GM23338 (cell line): ENCODE results near the gene RHNO1. TPM values are rescaled to one million over a fixed set of nuclear protein-coding genes. Genes with fewer than 3 reads are reported as not detected.
A peak's percentile ranks its signal among the peaks of the same experiment; 100 is the strongest.

Source experiments
- ATAC-seq: fragments of 200-7000 bp; cut with Tn5 transposase; 3 replicates; pipeline ENCODE4 v1.9.1; 2020
- DNase-seq: peaks from one replicate; pipeline ENCODE4 v3.0.0-alpha.2; 2015; ENCODE audit warnings: low spot score
- H2AFZ ChIP-seq: fragments of 200-600 bp; sonication (generic); 2 replicates; pipeline ENCODE4 v1.8.0; 2016; ENCODE audit warnings: antibody characterized with exemption, mild to moderate bottlenecking, moderate library complexity
- H3F3A ChIP-seq: fragments of 200-600 bp; sonication (generic); replicated peaks from 2 replicates; pipeline ENCODE4 v1.8.0; 2017; ENCODE audit warnings: antibody characterized with exemption, mixed run types, low read depth
- H3K27ac ChIP-seq: fragments of 200-600 bp; sonication (generic); 2 replicates; pipeline ENCODE4 v1.6.1; 2016; ENCODE audit warnings: low read depth
- H3K27me3 ChIP-seq: fragments of 200-600 bp; sonication (generic); 2 replicates; pipeline ENCODE4 v1.8.0; 2016; ENCODE audit warnings: mild to moderate bottlenecking, mixed run types, moderate library complexity; ENCODE audit not compliant: insufficient read depth
- H3K36me3 ChIP-seq: fragments of 200-600 bp; sonication (generic); 2 replicates; pipeline ENCODE4 v1.8.0; 2016; ENCODE audit warnings: mild to moderate bottlenecking; ENCODE audit not compliant: insufficient read depth
- H3K4me1 ChIP-seq: fragments of 200-600 bp; sonication (generic); 2 replicates; pipeline ENCODE4 v1.8.0; 2016; ENCODE audit warnings: mild to moderate bottlenecking, moderate library complexity; ENCODE audit not compliant: insufficient read depth
- H3K4me2 ChIP-seq: fragments of 200-600 bp; sonication (generic); 2 replicates; pipeline ENCODE4 v1.7.1; 2017; ENCODE audit warnings: mixed run types
- H3K4me3 ChIP-seq: fragments of 200-600 bp; sonication (generic); 2 replicates; pipeline ENCODE4 v1.6.1; 2016; ENCODE audit warnings: mixed run types
- H3K79me2 ChIP-seq: fragments of 200-600 bp; sonication (generic); replicated peaks from 2 replicates; pipeline ENCODE4 v1.8.0; 2017; ENCODE audit warnings: mild to moderate bottlenecking; ENCODE audit not compliant: insufficient read depth
- H3K9me2 ChIP-seq: fragments of 200-600 bp; sonication (generic); 2 replicates; pipeline ENCODE4 v1.8.0; 2017; ENCODE audit not compliant: insufficient read depth
- H4K20me1 ChIP-seq: fragments of 200-600 bp; sonication (generic); replicated peaks from 2 replicates; pipeline ENCODE4 v1.8.0; 2017; ENCODE audit warnings: mild to moderate bottlenecking; ENCODE audit not compliant: insufficient read depth
- H3K27ac Mint-ChIP-seq: 2 replicates; pipeline ENCODE4 v1.8.0; 2020; ENCODE audit warnings: inconsistent platforms, mild to moderate bottlenecking, moderate library complexity, mixed read lengths
- H3K27me3 Mint-ChIP-seq: 3 replicates; pipeline ENCODE4 v1.8.0; 2022; ENCODE audit warnings: low read depth, mild to moderate bottlenecking, moderate library complexity, mixed read lengths, inconsistent platforms; ENCODE audit not compliant: insufficient read depth, poor library complexity
- H3K36me3 Mint-ChIP-seq: 3 replicates; pipeline ENCODE4 v1.8.0; 2021; ENCODE audit warnings: low read depth, mild to moderate bottlenecking, inconsistent platforms, moderate library complexity, mixed read lengths
- H3K4me1 Mint-ChIP-seq: 3 replicates; pipeline ENCODE4 v1.8.0; 2020; ENCODE audit warnings: mild to moderate bottlenecking, inconsistent platforms, mixed read lengths
- H3K4me3 Mint-ChIP-seq: 3 replicates; pipeline ENCODE4 v1.8.0; 2021; ENCODE audit warnings: moderate library complexity, mild to moderate bottlenecking, inconsistent platforms, mixed read lengths
- H3K9me3 Mint-ChIP-seq: 3 replicates; pipeline ENCODE4 v1.8.0; 2020; ENCODE audit warnings: moderate library complexity, mild to moderate bottlenecking, inconsistent platforms, mixed read lengths
- CREB1 ChIP-seq: fragments of 250-450 bp; sonication (Bioruptor Pico); IDR thresholded peaks from 2 replicates; pipeline ENCODE4 v1.5.0; 2020; ENCODE audit warnings: low read depth, mild to moderate bottlenecking, moderate library complexity
- EZH2 ChIP-seq: fragments of 200-600 bp; sonication (generic); IDR thresholded peaks from one replicate; pipeline ENCODE4 v1.8.0; 2017; ENCODE audit warnings: antibody characterized with exemption, mild to moderate bottlenecking, low read depth; ENCODE audit not compliant: unreplicated experiment
- EZH2phosphoT487 ChIP-seq: fragments of 200-600 bp; sonication (generic); IDR thresholded peaks from one replicate; pipeline ENCODE4 v1.8.1; 2018; ENCODE audit warnings: antibody characterized with exemption; ENCODE audit not compliant: unreplicated experiment
- JUNB ChIP-seq: IDR thresholded peaks from one replicate; pipeline ENCODE4 v1.6.1; 2016; ENCODE audit warnings: antibody characterized with exemption; ENCODE audit not compliant: unreplicated experiment
- NANOG ChIP-seq: IDR thresholded peaks from 2 replicates; pipeline ENCODE4 v1.6.1; 2016; ENCODE audit warnings: antibody characterized with exemption, borderline replicate concordance
- POLR2AphosphoS5 ChIP-seq: IDR thresholded peaks from 2 replicates; pipeline ENCODE4 v1.6.1; 2016; ENCODE audit warnings: antibody characterized with exemption, low read depth
- ZNF114 ChIP-seq: fragments of 250-450 bp; sonication (Bioruptor Pico); IDR thresholded peaks from 2 replicates; pipeline ENCODE4 v1.5.0; 2020; ENCODE audit warnings: mild to moderate bottlenecking, moderate library complexity
- polyA plus RNA-seq: library from polyadenylated mRNA; unstranded; fragments of >200 nt; fragmentation: Nextera tagmentation; extraction: Ambion mirVana; gene quantifications from 2 replicates; pipeline ENCODE4 v1.2.1, GENCODE V29; 2016
- total RNA-seq: library from RNA; depleted of rRNA; stranded (reverse); fragments of >200 nt; shearing (Covaris generic); gene quantifications from 2 replicates; pipeline ENCODE4 v1.2.3, GENCODE V29; 2014
- TF ChIP-seq, protein P1 (sequence below): fragments of 250-450 bp; sonication (Bioruptor Pico); IDR thresholded peaks from 2 replicates; pipeline ENCODE4 v1.5.0; 2020; ENCODE audit warnings: mild to moderate bottlenecking, moderate library complexity
- TF ChIP-seq, protein P2 (sequence below): IDR thresholded peaks from one replicate; pipeline ENCODE4 v1.6.1; 2018; ENCODE audit warnings: antibody characterized with exemption; ENCODE audit not compliant: unreplicated experiment

Gene RHNO1
- total and polyA plus RNA-seq, 2 experiments from 2014 or later, result 56.4 to 63.8 TPM

DNA sequence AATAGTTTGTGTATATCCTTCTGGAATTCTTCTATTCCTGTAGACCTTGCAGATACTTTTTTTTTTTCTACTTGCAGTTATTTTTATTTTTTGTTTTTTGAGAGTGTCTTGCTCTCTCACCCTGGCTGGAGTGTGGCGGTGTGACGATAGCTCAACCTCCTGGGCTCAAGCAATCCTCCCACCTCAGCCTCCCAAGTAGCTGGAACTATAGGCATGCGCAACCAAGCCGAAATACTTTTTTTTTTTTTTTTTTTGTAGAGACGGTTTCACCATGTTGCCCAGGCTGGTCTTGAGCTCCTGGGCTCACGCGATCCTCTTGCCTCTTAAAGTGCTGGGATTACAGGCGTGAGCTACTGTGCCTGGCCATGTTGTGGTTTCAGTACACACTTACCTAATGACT lies 23.6 kb downstream of the RHNO1 start:
- TF ChIP-seq, protein P1, sequence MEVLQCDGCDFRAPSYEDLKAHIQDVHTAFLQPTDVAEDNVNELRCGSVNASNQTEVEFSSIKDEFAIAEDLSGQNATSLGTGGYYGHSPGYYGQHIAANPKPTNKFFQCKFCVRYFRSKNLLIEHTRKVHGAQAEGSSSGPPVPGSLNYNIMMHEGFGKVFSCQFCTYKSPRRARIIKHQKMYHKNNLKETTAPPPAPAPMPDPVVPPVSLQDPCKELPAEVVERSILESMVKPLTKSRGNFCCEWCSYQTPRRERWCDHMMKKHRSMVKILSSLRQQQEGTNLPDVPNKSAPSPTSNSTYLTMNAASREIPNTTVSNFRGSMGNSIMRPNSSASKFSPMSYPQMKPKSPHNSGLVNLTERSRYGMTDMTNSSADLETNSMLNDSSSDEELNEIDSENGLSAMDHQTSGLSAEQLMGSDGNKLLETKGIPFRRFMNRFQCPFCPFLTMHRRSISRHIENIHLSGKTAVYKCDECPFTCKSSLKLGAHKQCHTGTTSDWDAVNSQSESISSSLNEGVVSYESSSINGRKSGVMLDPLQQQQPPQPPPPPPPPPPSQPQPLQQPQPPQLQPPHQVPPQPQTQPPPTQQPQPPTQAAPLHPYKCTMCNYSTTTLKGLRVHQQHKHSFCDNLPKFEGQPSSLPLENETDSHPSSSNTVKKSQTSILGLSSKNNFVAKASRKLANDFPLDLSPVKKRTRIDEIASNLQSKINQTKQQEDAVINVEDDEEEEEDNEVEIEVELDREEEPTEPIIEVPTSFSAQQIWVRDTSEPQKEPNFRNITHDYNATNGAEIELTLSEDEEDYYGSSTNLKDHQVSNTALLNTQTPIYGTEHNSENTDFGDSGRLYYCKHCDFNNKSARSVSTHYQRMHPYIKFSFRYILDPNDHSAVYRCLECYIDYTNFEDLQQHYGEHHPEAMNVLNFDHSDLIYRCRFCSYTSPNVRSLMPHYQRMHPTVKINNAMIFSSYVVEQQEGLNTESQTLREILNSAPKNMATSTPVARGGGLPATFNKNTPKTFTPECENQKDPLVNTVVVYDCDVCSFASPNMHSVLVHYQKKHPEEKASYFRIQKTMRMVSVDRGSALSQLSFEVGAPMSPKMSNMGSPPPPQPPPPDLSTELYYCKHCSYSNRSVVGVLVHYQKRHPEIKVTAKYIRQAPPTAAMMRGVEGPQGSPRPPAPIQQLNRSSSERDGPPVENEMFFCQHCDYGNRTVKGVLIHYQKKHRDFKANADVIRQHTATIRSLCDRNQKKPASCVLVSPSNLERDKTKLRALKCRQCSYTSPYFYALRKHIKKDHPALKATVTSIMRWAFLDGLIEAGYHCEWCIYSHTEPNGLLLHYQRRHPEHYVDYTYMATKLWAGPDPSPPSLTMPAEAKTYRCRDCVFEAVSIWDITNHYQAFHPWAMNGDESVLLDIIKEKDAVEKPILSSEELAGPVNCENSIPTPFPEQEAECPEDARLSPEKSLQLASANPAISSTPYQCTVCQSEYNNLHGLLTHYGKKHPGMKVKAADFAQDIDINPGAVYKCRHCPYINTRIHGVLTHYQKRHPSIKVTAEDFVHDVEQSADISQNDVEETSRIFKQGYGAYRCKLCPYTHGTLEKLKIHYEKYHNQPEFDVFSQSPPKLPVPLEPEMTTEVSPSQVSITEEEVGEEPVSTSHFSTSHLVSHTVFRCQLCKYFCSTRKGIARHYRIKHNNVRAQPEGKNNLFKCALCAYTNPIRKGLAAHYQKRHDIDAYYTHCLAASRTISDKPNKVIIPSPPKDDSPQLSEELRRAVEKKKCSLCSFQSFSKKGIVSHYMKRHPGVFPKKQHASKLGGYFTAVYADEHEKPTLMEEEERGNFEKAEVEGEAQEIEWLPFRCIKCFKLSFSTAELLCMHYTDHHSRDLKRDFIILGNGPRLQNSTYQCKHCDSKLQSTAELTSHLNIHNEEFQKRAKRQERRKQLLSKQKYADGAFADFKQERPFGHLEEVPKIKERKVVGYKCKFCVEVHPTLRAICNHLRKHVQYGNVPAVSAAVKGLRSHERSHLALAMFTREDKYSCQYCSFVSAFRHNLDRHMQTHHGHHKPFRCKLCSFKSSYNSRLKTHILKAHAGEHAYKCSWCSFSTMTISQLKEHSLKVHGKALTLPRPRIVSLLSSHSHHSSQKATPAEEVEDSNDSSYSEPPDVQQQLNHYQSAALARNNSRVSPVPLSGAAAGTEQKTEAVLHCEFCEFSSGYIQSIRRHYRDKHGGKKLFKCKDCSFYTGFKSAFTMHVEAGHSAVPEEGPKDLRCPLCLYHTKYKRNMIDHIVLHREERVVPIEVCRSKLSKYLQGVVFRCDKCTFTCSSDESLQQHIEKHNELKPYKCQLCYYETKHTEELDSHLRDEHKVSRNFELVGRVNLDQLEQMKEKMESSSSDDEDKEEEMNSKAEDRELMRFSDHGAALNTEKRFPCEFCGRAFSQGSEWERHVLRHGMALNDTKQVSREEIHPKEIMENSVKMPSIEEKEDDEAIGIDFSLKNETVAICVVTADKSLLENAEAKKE (CRISPR knock-in tag), result no peak
- no peak for TF ChIP-seq EZH2phosphoT487
- TF ChIP-seq NANOG, result no peak
- no peak for TF ChIP-seq POLR2AphosphoS5
- TF ChIP-seq JUNB, result no peak
- no peak for TF ChIP-seq CREB1 (CRISPR knock-in tag)
- TF ChIP-seq ZNF114 (CRISPR knock-in tag), result no peak
- no peak for TF ChIP-seq EZH2
- TF ChIP-seq, protein P2, sequence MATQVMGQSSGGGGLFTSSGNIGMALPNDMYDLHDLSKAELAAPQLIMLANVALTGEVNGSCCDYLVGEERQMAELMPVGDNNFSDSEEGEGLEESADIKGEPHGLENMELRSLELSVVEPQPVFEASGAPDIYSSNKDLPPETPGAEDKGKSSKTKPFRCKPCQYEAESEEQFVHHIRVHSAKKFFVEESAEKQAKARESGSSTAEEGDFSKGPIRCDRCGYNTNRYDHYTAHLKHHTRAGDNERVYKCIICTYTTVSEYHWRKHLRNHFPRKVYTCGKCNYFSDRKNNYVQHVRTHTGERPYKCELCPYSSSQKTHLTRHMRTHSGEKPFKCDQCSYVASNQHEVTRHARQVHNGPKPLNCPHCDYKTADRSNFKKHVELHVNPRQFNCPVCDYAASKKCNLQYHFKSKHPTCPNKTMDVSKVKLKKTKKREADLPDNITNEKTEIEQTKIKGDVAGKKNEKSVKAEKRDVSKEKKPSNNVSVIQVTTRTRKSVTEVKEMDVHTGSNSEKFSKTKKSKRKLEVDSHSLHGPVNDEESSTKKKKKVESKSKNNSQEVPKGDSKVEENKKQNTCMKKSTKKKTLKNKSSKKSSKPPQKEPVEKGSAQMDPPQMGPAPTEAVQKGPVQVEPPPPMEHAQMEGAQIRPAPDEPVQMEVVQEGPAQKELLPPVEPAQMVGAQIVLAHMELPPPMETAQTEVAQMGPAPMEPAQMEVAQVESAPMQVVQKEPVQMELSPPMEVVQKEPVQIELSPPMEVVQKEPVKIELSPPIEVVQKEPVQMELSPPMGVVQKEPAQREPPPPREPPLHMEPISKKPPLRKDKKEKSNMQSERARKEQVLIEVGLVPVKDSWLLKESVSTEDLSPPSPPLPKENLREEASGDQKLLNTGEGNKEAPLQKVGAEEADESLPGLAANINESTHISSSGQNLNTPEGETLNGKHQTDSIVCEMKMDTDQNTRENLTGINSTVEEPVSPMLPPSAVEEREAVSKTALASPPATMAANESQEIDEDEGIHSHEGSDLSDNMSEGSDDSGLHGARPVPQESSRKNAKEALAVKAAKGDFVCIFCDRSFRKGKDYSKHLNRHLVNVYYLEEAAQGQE, result no peak
- Histone ChIP-seq H3K27me3 (no peaks in the 10 kb centered on the region), H3F3A (no peaks in the 10 kb centered on the region; the same call in 1 of the 2 replicates), H2AFZ (no peak overlapping the region), H3K79me2 (peaks cover 29% of the 10 kb centered on the region), H4K20me1 (no peaks in the 10 kb centered on the region; the same call in 1 of the 2 replicates), H3K27ac (peak overlapping the region; percentile 41), H3K4me2 (0 out of 2 replicates have a peak overlapping the region, but pooled peaks have one; percentile 12), H3K4me1 (no peaks in the 10 kb centered on the region), H3K4me3 (no peak overlapping the region), H3K36me3 (no peaks in the 10 kb centered on the region), H3K9me2 (no peaks in the 10 kb centered on the region)
- H3K36me3 Mint-ChIP-seq, result no peaks in the 10 kb centered on the region
- H3K27ac Mint-ChIP-seq, result peak overlapping the region; percentile 70
- H3K27me3 Mint-ChIP-seq, result peaks cover 2% of the 10 kb centered on the region
- no peaks in the 10 kb centered on the region for H3K9me3 Mint-ChIP-seq
- peak; percentile 48 for ATAC-seq
- no peaks in the 10 kb centered on the region; the same call in 2 of the 3 replicates for H3K4me1 Mint-ChIP-seq
- no peak overlapping the region for H3K4me3 Mint-ChIP-seq
- DNase-seq, result no peak
